Endothelial cell of umbilical vein (primary cell): ENCODE measurements around the gene APBB3. TPM values are rescaled to one million over a fixed set of nuclear protein-coding genes. Genes with fewer than 3 reads are reported as not detected.

Experiments used
- BruUV-seq: library from RNA; stranded (reverse); fragments of 400-500 nt; replicated peaks from 2 replicates; lab custom pipeline; 2021; lab: Mats Ljungman, UMichigan
- CTCF ChIA-PET: fragments of 300-600, 350-600 bp; sonication (Branson Sonifier 250); formaldehyde crosslinking; loops from one replicate; lab custom pipeline; 2021; ENCODE audit warnings: antibody characterized with exemption, inconsistent platforms; lab: Charles Lee
- POLR2A ChIA-PET: fragments of 300-600, 350-600 bp; sonication (Branson Sonifier 250); formaldehyde crosslinking; loops from one replicate; lab custom pipeline; 2021; ENCODE audit warnings: antibody characterized with exemption, inconsistent platforms; lab: Charles Lee
- DNase-seq: peaks from one replicate; pipeline ENCODE4 v3.0.0-alpha.2; 2011; ENCODE audit warnings: low read depth, low spot score
- FAIRE-seq: peaks from 2 replicates; lab custom pipeline; 2011; peaks lifted over from hg19 to GRCh38; lab: Jason Lieb, UNC
- H2AFZ ChIP-seq: 2 replicates; pipeline ENCODE4 v1.6.0; 2012; ENCODE audit warnings: low read depth, low read length, control low read depth, inconsistent platforms
- H3K27ac ChIP-seq: 2 replicates; pipeline ENCODE4 v1.5.1; 2011; ENCODE audit warnings: low read depth, mild to moderate bottlenecking, control low read depth, low read length, moderate library complexity; ENCODE audit not compliant: insufficient read depth
- H3K27me3 ChIP-seq, 2 experiments: 2 replicates each; pipeline versions ENCODE4 v1.6.0 to v1.6.1; 2011; ENCODE audit warnings: low read length in 2 of 2, mixed read lengths in 1 of 2; ENCODE audit not compliant: control insufficient read depth in 2 of 2, insufficient read depth in 2 of 2
- H3K36me3 ChIP-seq, 2 experiments: 2 replicates in 1 of 2; 3 replicates in 1 of 2; pipeline ENCODE4 v1.5.1; 2011; ENCODE audit warnings: low read length in 2 of 2, mild to moderate bottlenecking in 1 of 2, moderate library complexity in 1 of 2; ENCODE audit not compliant: control insufficient read depth in 2 of 2, insufficient read depth in 2 of 2; ENCODE audit errors: extremely low read depth in 1 of 2
- H3K4me1 ChIP-seq: 3 replicates; pipeline ENCODE4 v1.5.1; 2011; ENCODE audit warnings: mild to moderate bottlenecking, low read length; ENCODE audit not compliant: control insufficient read depth, insufficient read depth; ENCODE audit errors: extremely low read depth
- H3K4me2 ChIP-seq: 2 replicates; pipeline ENCODE4 v1.6.1; 2011; ENCODE audit warnings: low read length, control low read depth, mixed read lengths; ENCODE audit not compliant: insufficient read depth
- H3K4me3 ChIP-seq, 3 experiments: fragments of 200-600 bp in 1 of 3; sonication (generic), shearing (Covaris generic) in 1 of 3; replicated peaks in 1 of 3; 2 replicates each; pipeline ENCODE4 v1.5.1; 2011 to 2016; ENCODE audit warnings: control low read depth in 3 of 3, low read length in 3 of 3, mild to moderate bottlenecking in 2 of 3, inconsistent platforms in 1 of 3, low read depth in 1 of 3, moderate library complexity in 1 of 3; ENCODE audit not compliant: insufficient read depth in 1 of 3
- H3K79me2 ChIP-seq: 2 replicates; pipeline ENCODE4 v1.6.0; 2012; ENCODE audit warnings: low read length, inconsistent platforms; ENCODE audit not compliant: control insufficient read depth, insufficient read depth
- H3K9ac ChIP-seq: replicated peaks from 2 replicates; pipeline ENCODE3; 2011; ENCODE audit warnings: low read length, control low read depth; ENCODE audit not compliant: insufficient read depth; ENCODE audit errors: extremely low read depth
- H3K9me1 ChIP-seq: replicated peaks from 3 replicates; pipeline ENCODE4 v1.6.0; 2011; ENCODE audit warnings: mild to moderate bottlenecking, low read length; ENCODE audit not compliant: control insufficient read depth, insufficient read depth; ENCODE audit errors: extremely low read depth
- H3K9me3 ChIP-seq: replicated peaks from 2 replicates; pipeline ENCODE4 v1.5.1; 2012; ENCODE audit warnings: low read length, inconsistent platforms; ENCODE audit not compliant: control insufficient read depth, insufficient read depth
- H4K20me1 ChIP-seq: replicated peaks from 2 replicates; pipeline ENCODE3; 2011; ENCODE audit warnings: mild to moderate bottlenecking, low read length; ENCODE audit not compliant: control insufficient read depth, insufficient read depth; ENCODE audit errors: extremely low read depth
- EZH2 ChIP-seq: IDR thresholded peaks from 2 replicates; pipeline ENCODE4 v1.6.1; 2012; ENCODE audit warnings: borderline replicate concordance, low read depth, mild to moderate bottlenecking, moderate library complexity, low read length, inconsistent platforms; ENCODE audit not compliant: severe bottlenecking
- JUN ChIP-seq: IDR thresholded peaks from 2 replicates; pipeline ENCODE4 v1.6.1; 2011; ENCODE audit warnings: borderline replicate concordance, low read depth; ENCODE audit not compliant: insufficient read length, insufficient read depth
- POLR2A ChIP-seq: IDR thresholded peaks from 2 replicates; pipeline ENCODE4 v1.6.1; 2012; ENCODE audit warnings: low read depth, mild to moderate bottlenecking, control low read depth, low read length
- dilution Hi-C: fragments of 300-500 bp; cut with MboI; formaldehyde crosslinking; loops from one replicate; pipeline ENCODE4 v1.15.0; 2019; ENCODE audit warnings: low sequenced_read_pairs; ENCODE audit not compliant: extremely low pct_ligation_motif_present
- intact Hi-C: fragments of 100-400 bp; cut with micrococcal nuclease; formaldehyde crosslinking; loops from one replicate; pipeline ENCODE4 v1.10.0; 2022
- polyA plus RNA-seq, 4 experiments: library from polyadenylated mRNA; depleted of rRNA in 3 of 4; stranded (reverse) in 3 of 4; unstranded in 1 of 4; fragments of >200 nt; gene quantifications; 2 replicates each; pipeline versions ENCODE4 v1.2.1 to v1.2.3, GENCODE V29; 2011 to 2012; ENCODE audit warnings: missing spikeins in 1 of 4
- total RNA-seq: library from RNA; stranded (reverse); gene quantifications from 2 replicates; pipeline ENCODE4 v1.2.3, GENCODE V29; 2021
- TF ChIP-seq, protein P1 (sequence below), 2 donors: IDR thresholded peaks; 1 replicate in 1 of 2; 2 replicates in 1 of 2; pipeline ENCODE4 v1.5.1; 2011; ENCODE audit warnings: low read length in 2 of 2, mild to moderate bottlenecking in 2 of 2, moderate library complexity in 2 of 2, control low read depth in 1 of 2, inconsistent platforms in 1 of 2, low read depth in 1 of 2; ENCODE audit not compliant: insufficient read depth in 1 of 2; ENCODE audit errors: extremely low read depth in 1 of 2
- TF ChIP-seq, protein P2 (sequence below): IDR thresholded peaks from 2 replicates; pipeline ENCODE4 v1.6.1; 2011; ENCODE audit not compliant: insufficient read depth, insufficient read length

APBB3 gene
- total and polyA plus RNA-seq, 2 donors (not counting 3 experiments of a cell fraction or from before 2014, with no cell fraction given): 12.1 to 22.8 TPM

DNA sequence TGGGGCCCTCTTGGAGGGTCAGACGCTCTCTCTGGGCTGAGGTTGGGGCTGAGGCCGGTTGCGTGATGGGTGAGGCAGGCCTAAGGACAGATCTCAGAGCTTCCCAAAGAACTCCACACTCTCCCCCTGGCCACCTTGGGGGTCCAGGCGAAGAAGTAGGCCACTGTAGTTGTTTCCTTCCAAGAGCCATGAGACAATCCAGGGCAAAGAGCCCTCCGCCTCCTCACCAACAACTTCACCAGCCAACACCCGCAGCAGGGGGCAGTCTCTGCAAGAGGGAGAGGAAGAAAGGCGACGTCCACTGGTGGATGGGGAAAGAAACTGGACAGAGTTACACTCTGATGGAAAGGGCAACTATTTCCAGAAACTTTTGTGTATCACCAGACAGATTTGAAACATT is 10.9 kb upstream of the APBB3 start:
- Histone ChIP-seq H3K9me3 (no peaks in the 10 kb centered on the region), H3K4me1 (peaks cover 7% of the 10 kb centered on the region), H3K36me3 (no peaks in the 10 kb centered on the region), H3K4me2 (no peak overlapping the region), H3K9me1 (no peaks in the 10 kb centered on the region), H3K79me2 (no peaks in the 10 kb centered on the region), H2AFZ (no peak overlapping the region), H3K9ac (no peak overlapping the region), H4K20me1 (no peaks in the 10 kb centered on the region), H3K27ac (no peak overlapping the region), H3K4me3 (no peak overlapping the region), H3K27me3 (peaks cover 0 to 2% of the 10 kb centered on the region in 2 experiments)
- intact Hi-C loops: loop anchor here (1.0 kb wide), 2 partner anchors 60 to 145 kb away; no protein-coding TSS in a partner anchor
- peak; percentile 64 for FAIRE-seq
- TF ChIP-seq, protein P1, sequence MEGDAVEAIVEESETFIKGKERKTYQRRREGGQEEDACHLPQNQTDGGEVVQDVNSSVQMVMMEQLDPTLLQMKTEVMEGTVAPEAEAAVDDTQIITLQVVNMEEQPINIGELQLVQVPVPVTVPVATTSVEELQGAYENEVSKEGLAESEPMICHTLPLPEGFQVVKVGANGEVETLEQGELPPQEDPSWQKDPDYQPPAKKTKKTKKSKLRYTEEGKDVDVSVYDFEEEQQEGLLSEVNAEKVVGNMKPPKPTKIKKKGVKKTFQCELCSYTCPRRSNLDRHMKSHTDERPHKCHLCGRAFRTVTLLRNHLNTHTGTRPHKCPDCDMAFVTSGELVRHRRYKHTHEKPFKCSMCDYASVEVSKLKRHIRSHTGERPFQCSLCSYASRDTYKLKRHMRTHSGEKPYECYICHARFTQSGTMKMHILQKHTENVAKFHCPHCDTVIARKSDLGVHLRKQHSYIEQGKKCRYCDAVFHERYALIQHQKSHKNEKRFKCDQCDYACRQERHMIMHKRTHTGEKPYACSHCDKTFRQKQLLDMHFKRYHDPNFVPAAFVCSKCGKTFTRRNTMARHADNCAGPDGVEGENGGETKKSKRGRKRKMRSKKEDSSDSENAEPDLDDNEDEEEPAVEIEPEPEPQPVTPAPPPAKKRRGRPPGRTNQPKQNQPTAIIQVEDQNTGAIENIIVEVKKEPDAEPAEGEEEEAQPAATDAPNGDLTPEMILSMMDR (IDR thresholded peaks at IDR 0.05; ENCODE audit: extremely low read depth in 1 of 2, insufficient read depth in 1 of 2, low read depth in 1 of 2, low read length in 2 of 2): peak; percentile 56 to 57
- TF ChIP-seq JUN (no peak), POLR2A (no peak), EZH2 (no peak)
- TF ChIP-seq, protein P2, sequence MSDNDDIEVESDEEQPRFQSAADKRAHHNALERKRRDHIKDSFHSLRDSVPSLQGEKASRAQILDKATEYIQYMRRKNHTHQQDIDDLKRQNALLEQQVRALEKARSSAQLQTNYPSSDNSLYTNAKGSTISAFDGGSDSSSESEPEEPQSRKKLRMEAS: no peak
- ChIA-PET CTCF (interaction anchor here (1.7 to 8.1 kb wide), 2 partner anchors 59 to 64 kb away, joined by 6 to 108 read pairs; partner anchors contain the start of genes CD14 and TMCO6), POLR2A (no interaction called here)
- no TSS peak for BruUV-seq
- peak; percentile 41 for DNase-seq
- dilution Hi-C loops: no loop called here
